HPDE6-E6E7 (cell line): Measurements from ENCODE around the gene MED15.

Experiments
- DNase-seq: peaks from one replicate; pipeline ENCODE4 v3.0.0; 2011; ENCODE audit warnings: missing footprints; ENCODE audit errors: extremely low spot score

MED15 gene

DNA sequence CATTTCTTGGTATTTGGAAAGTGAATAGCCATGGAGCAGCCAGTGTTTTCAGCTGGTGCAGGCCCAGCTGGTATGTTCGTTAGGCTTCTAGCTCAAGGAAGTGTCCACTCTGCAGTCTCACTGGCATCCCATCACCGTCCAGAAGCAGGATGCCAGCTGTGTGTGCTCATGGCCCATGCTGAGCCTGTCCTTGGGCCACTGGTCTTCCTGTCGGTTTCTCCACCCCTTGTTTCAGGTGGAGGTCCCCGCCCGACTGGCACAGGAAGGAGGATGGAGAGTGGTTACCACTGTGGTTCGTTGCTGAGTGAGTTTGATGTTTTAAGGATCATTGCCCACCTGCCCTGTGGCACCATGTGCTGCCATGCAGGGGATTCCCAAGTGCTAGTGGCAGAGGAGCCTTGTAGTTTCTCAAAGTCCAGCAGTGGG, 63.7 kb downstream of the MED15 start:
- no peak for DNase-seq

GRCh38 chr22:20571531-20572007, 64.2 kb downstream of the MED15 start:
- DNase-seq = no peak

DNA sequence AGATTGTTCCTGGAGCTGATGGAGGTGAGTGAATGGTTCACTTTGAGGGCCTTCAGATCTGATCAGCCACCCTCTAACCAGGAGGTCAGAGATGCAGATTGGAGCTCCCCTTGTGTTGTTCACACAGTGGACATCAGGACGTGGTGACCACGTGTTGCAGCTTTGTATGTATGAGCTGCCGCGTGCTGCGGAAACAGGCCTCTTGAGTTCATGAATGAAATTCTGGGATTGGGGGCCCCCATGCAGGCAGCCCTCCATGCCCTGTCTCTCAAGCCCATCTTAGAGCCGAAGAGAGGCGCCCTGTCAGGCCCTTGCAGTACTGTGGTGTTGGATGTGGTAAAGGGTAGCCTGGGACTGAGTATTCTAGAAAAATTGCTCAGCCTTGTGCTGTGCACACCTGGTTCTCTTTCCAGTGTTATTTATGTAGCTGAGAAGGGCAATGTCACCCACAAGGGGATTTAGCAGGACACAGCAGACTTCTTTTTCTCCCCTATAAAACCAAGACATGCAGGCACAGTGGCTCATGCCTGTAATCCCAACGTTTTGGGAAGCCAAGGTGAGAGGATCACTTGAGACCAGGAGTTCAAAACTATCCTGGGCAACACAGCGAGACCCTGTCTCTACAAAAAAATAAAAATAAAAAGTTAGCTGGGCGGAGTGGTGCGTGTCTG, 64.9 kb downstream of the MED15 start:
- DNase-seq = no peak

- no peak for DNase-seq
Measured at GRCh38 chr22:20573176-20573832, 65.9 kb downstream of the MED15 start.

GRCh38 chr22:20573833-20574615, 66.6 kb downstream of the MED15 start:
- no peak for DNase-seq

- no peak for DNase-seq
Measured at GRCh38 chr22:20574920-20575353, 67.5 kb downstream of the MED15 start.

DNA sequence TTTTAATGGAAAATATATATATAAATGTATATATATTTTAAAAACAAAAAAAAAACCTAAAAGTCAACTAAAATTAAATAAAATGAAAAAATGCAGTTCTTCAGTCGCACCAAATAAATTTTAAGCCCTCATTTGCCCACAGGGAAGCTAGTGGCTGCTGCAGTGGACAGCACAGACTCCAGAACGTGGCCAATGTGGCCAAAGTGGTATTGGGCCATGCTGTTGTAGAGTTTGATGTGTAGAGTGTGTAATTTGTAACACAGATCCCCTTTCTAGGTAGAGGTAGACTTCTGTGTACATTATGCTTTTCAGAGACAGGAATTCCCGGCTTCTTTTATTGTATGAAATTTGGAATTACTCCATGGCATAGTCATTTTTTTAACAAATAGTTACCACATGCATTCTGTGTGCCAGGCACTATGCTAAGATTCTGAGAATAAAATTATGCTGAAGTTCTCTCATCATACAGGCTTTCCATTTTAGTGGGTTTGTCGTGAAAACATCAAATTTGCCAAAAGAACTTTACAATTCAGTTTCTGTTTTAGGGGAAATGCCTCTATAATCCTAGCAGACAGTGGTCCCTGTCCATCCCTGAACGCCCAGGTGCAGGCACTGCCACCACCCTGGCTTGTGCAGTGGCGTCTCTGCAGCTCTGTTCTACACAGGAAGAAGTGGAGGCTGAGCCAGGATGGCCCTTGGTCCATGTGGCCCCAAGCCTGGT, 68.5 kb downstream of the MED15 start:
- no peak for DNase-seq

GRCh38 chr22:20576445-20576816, 69.0 kb downstream of the MED15 start:
- DNase-seq = no peak

DNA sequence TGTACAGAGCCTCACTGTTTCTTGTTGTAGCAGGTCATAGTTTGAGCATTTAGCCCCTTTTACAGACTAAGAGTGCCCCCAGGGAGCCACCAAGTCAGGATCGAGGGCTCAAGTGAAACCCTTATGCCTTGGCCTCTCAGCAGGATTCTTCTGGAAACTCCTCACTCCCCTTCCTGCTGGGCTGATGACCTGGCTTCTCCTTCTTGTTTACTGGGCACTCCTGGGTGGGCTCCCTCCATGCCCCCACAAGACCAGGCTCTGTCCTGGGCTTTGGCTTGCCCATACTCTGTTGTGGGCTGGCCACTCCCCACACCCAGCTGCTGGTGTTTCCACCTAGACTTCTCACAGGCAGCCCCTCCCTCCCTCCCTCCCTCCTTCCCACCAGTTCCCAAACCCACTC, 69.6 kb downstream of the MED15 start:
- no peak for DNase-seq

- no peak for DNase-seq
Measured at GRCh38 chr22:20577549-20577975, 70.2 kb downstream of the MED15 start.

GRCh38 chr22:20578192-20578591, 70.8 kb downstream of the MED15 start:
- no peak for DNase-seq

DNA sequence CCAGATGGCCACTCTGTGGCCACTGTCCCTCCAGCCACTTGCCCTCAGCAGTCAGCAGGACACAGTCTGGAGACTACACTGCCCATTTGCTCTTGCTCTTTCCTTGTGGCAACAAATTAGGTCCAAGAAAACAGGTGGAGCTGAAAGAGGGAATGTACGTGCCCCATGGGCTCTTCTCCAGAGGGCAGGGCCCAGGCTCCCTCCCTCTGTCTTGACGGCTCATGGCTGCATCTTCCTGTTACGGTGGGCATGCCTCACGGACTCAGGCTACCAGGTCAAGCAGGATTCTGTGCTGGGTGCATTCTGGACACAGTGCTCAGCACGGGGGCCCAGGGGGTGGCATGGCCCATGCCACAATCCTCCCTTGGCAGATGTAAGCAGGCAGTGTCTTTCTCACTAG, 71.3 kb downstream of the MED15 start:
- DNase-seq = no peak

DNA sequence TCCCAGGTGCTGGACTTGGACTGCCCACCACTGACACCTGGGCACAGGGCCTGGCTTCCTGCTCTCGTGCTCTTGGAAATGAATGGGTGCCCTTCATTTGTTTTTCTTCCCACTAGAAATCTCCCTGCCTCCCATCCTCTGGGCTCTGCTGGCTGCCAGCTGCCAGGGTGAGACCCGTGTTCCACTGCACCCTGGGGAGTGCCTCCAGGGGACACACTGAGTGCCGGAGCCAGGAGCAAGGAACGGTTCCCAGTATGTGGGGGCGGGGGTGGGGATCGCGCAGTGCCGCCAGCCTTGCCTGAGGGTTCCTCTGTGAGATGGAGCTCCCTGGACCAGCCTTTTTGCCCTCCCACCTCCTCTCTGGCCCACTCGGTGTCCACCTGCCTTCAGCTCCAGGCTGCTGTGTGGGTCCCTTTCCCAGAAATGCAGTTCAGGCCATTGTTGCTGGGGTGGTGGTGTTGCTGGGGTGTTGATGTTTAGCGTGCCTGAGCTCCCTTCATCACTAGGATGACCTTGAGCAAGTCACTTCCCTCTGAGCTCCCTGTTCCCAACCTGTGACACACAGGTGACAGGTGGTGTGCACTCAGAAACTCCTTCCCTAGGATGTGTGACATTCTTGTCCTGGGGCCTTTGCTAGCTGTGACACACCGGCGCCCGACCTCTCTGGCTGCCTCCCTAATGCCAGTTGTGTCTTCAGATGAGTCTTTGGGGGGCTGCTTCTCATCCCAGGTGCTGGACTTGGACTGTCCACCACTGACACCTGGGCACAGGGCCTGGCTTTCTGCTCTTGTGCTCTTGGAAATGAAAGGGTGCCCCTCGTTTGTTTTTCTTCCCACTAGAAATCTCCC, 72.1 kb downstream of the MED15 start:
- no peak for DNase-seq

DNA sequence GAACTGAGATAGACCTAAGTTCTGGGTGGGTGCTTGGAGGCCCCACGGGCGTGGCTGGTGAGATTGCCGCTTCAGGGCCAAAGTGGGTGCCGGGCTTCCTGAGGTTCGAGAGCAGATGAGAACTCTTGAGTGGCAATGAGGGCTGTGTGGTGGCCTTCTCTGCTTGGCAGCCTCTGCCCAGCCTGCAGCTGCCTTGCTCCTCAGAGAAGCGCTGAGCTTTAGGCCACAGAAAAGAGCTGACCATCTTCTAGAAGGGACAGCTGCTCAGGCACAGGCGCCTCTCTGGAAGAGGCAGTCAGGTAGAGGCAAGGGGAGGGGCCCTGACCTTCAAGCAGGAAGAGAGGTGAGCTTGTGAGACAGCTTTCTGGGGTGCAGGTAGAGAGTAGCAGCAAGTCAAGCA, 72.8 kb downstream of the MED15 start:
- no peak for DNase-seq

- no peak for DNase-seq
Measured at GRCh38 chr22:20580611-20581502, 73.4 kb downstream of the MED15 start.

DNA sequence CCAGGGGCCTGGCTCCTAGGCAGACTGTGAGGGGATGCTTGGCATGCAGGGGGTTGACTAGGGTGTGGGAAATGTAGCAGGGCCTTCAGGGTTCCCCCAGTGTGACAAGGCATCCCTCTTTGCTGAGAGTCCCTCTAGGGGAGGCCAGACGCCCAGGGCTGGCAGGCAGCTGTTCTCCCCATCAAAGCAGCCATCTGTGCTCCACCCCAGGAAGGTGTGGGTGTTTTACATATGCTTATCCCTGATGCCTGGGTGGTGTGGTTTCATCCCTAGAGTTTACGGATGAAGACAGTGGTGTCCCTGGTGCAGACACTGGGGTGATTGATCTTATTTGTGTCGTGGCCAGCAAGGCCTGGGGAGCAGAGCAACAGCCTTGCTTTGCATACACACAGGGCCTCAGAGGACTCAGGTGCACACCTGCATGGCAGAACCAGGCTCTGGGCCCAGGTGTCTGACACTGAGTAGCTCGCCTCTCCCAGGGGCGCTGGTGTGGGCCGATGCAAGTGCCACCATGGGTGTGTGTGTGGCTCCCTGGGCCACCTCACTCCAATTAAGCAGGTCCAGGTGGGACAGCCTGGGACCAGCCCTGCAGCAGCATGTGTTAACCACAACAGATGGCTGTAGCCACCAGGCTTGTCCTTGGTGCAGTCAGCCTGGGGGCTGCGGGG, 74.2 kb downstream of the MED15 start:
- no peak for DNase-seq

GRCh38 chr22:20582171-20582511, 74.7 kb downstream of the MED15 start:
- DNase-seq = no peak

DNA sequence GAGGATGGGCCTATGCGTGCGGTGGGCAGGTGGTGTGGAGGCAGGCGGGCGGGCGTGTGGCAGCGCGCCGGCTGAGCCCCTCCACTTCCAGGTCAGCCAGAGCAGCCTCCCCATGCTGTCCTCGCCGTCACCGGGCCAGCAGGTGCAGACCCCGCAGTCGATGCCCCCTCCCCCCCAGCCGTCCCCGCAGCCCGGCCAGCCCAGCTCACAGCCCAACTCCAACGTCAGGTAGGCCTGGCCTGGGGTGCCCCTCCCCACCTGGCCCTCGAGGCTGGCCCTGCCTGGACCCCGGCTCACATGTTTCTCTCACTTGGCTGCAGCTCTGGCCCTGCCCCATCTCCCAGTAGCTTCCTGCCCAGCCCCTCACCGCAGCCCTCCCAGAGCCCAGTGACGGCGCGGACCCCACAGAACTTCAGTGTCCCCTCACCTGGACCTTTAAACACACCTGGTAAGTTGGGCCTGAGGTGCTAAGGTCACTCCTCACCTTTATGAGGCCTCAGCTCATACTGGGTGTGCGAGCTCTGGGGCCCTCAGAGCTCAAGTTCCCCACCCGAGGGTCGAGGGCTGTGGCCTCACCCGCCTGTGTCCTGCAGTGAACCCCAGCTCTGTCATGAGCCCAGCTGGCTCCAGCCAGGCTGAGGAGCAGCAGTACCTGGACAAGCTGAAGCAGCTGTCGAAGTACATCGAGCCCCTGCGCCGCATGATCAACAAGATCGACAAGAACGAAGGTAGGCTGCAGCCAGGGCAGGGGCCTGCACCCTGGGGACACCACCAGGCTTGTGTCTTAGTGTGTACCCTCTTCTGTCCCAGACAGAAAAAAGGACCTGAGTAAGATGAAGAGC, 75.3 kb downstream of the MED15 start:
- DNase-seq = no peak

DNA sequence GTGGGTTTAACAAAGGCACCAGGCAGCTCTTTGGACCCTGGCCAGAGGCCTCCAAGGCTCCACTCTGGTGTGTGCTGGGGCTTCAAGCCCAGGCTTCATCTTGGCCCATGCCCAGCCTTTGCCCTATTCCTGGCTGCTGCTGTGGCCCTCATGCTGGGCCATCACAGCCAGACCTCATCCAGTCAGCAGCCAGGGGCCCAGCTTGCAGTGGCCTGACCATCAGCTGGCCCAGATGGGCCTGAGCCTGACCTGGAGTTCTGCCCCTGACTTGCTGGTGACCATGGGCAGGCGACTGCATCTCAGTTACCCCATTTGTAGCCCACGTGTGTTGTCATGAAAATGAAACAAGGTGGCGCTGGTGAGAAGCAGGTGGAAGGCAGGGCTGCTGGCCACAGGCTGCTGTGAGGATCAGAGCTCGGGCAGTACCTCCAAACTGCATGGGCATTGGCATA, 76.1 kb downstream of the MED15 start:
- DNase-seq = no peak
